Ascending aorta (tissue), 2 donors: ENCODE results near the gene CALN1. TPM values are rescaled to one million over a fixed set of nuclear protein-coding genes. Genes with fewer than 3 reads are reported as not detected.

Experiments used
- DNase-seq, 2 donors: peaks; one replicate each; pipeline ENCODE4 v3.0.0-alpha.2; 2019; ENCODE audit warnings: low spot score in 2 of 2
- H3K27ac ChIP-seq, 2 donors: fragments of 200-600 bp; sonication (generic); one replicate each; pipeline ENCODE4 v1.5.1; 2016 to 2017; ENCODE audit warnings: mild to moderate bottlenecking in 1 of 2
- H3K27me3 ChIP-seq: fragments of 200-600 bp; sonication (generic); one replicate; pipeline ENCODE4 v1.5.1; 2017
- H3K36me3 ChIP-seq, 2 donors: fragments of 200-600 bp; sonication (generic); one replicate each; pipeline ENCODE4 v1.5.1; 2016
- H3K4me1 ChIP-seq, 2 donors: fragments of 200-600 bp; sonication (generic); one replicate each; pipeline ENCODE4 v1.5.1; 2016 to 2017; ENCODE audit warnings: mild to moderate bottlenecking in 1 of 2
- H3K4me3 ChIP-seq, 2 donors: fragments of 200-600 bp; sonication (generic); one replicate each; pipeline ENCODE4 v1.5.1; 2016 to 2017; ENCODE audit warnings: mild to moderate bottlenecking in 1 of 2
- H3K9me3 ChIP-seq, 2 donors: fragments of 200-600 bp; sonication (generic); one replicate each; pipeline ENCODE4 v1.5.1; 2016
- CTCF ChIP-seq, 3 experiments: fragments of 200-600 bp in 2 of 3; fragments of 450-650 bp in 1 of 3; sonication (generic) in 2 of 3; IDR thresholded peaks; one replicate each; pipeline ENCODE4 v1.5.1; 2016 to 2019; ENCODE audit warnings: antibody characterized with exemption in 3 of 3, mild to moderate bottlenecking in 1 of 3, moderate library complexity in 1 of 3
- intact Hi-C: fragments of 100-400 bp; cut with DNase I; formaldehyde crosslinking; loops from one replicate; pipeline ENCODE4 v1.15.1; 2023
- total RNA-seq: library from RNA; depleted of rRNA; stranded (reverse); fragments of >200 nt; gene quantifications from one replicate; pipeline ENCODE4 v1.1.0, GENCODE V29; 2016

Gene CALN1
- total RNA-seq, 1 donor from 2014 or later = 1.2 TPM

GRCh38 chr7:72406820-72407403 lies 5.2 kb downstream of the CALN1 start:
- no peak overlapping the region for H3K4me3 ChIP-seq
- no peak for DNase-seq
- no peaks in the 10 kb centered on the region for H3K9me3 ChIP-seq
- H3K27ac ChIP-seq = no peak overlapping the region
- no peaks in the 10 kb centered on the region for H3K36me3 ChIP-seq
- H3K27me3 ChIP-seq = no peaks in the 10 kb centered on the region
- TF ChIP-seq CTCF (IDR thresholded peaks at IDR 0.05) = no peak
- H3K4me1 ChIP-seq = no peaks in the 10 kb centered on the region
- intact Hi-C loops = no loop called here

GRCh38 chr7:72405871-72406270 lies 6.3 kb downstream of the CALN1 start:
- Histone ChIP-seq H3K27ac (no peak overlapping the region), H3K4me1 (no peaks in the 10 kb centered on the region), H3K27me3 (no peaks in the 10 kb centered on the region), H3K4me3 (no peak overlapping the region), H3K36me3 (no peaks in the 10 kb centered on the region), H3K9me3 (no peaks in the 10 kb centered on the region)
- no peak for TF ChIP-seq CTCF (IDR thresholded peaks at IDR 0.05)
- intact Hi-C loops = no loop called here
- no peak for DNase-seq

GRCh38 chr7:72405418-72405817 lies 6.7 kb downstream of the CALN1 start:
- H3K27me3 ChIP-seq = no peaks in the 10 kb centered on the region
- intact Hi-C loops = no loop called here
- H3K9me3 ChIP-seq = no peaks in the 10 kb centered on the region
- no peak overlapping the region for H3K27ac ChIP-seq
- no peaks in the 10 kb centered on the region for H3K4me1 ChIP-seq
- TF ChIP-seq CTCF (IDR thresholded peaks at IDR 0.05) = no peak
- no peak overlapping the region for H3K4me3 ChIP-seq
- no peaks in the 10 kb centered on the region for H3K36me3 ChIP-seq
- DNase-seq = peak in 1 of 2 donors; percentile 12

- DNase-seq = no peak
- Histone ChIP-seq H3K27me3 (no peaks in the 10 kb centered on the region), H3K27ac (no peak overlapping the region), H3K4me1 (no peaks in the 10 kb centered on the region), H3K36me3 (no peaks in the 10 kb centered on the region), H3K9me3 (no peaks in the 10 kb centered on the region), H3K4me3 (no peak overlapping the region)
- intact Hi-C loops = no loop called here
- no peak for TF ChIP-seq CTCF (IDR thresholded peaks at IDR 0.05)
Observed at GRCh38 chr7:72404743-72405142, 7.4 kb downstream of the CALN1 start.

GRCh38 chr7:72403458-72404076 lies 8.6 kb downstream of the CALN1 start:
- intact Hi-C loops = no loop called here
- no peak for TF ChIP-seq CTCF (IDR thresholded peaks at IDR 0.05)
- Histone ChIP-seq H3K4me1 (no peaks in the 10 kb centered on the region), H3K27ac (no peak overlapping the region), H3K4me3 (no peak overlapping the region), H3K27me3 (no peaks in the 10 kb centered on the region), H3K9me3 (no peaks in the 10 kb centered on the region), H3K36me3 (no peaks in the 10 kb centered on the region)
- DNase-seq = no peak
